CD4-positive, alpha-beta T cell treated with Interferon alpha-2 for 1 hour (primary cell): ENCODE measurements around the gene TEAD3.
A peak's percentile ranks its signal among the peaks of the same experiment; 100 is the strongest.

Source experiments
- DNase-seq, 2 donors: peaks; one replicate each; pipeline ENCODE4 v3.0.0-alpha.2; 2020 to 2022

TEAD3 gene

DNA sequence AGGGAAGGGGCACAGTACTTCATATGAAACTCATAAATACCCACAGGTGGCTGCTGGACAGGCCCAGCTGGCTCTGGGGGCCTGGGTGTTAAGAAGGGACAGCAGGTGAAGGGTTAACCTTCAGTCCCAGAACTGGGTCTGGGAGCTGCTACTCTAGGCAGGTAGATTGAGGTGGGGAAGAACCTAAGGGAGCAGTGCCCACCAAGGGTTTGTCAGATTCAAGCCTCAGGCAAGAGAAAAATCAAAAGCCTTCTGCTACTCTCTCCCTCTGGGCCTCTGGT, 23.1 kb downstream of the TEAD3 start:
- DNase-seq = no peak

DNA sequence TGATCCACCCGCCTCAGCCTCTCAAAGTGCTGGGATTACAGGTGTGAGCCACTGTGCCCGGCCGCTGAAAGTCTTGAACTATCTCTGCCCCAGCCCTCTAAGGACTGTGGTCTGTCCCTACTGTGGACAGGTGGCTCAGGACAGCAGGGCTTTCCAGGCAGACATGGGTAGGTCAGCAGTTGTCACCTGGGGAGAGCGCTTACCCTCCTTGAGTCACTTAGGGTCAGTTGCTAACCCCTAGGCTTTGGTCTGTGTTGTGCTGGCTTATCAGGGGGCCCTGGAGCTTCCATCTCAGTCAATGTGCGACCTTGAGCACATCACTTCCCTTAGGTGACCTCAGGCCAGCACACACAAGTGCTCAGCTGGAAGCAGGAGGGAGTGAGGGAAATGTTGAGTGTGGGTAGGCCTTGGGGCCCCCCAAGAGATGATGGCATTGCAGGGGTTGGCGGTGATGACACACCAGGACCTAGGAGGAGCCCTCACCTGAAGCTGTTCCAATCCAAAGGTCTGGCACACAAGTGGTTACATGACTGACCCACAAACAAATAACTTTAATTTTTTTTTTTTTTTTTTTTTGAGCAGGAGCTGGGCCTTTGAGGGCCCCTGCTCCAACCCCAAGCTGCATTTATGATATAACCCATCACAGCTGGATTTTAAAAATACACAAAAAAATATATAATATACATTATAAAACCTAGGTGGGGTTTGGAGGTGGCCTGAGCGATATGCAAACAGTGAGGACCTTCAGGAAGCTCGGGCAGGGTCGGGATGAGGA, 23.6 kb downstream of the TEAD3 start:
- DNase-seq = no peak

DNA sequence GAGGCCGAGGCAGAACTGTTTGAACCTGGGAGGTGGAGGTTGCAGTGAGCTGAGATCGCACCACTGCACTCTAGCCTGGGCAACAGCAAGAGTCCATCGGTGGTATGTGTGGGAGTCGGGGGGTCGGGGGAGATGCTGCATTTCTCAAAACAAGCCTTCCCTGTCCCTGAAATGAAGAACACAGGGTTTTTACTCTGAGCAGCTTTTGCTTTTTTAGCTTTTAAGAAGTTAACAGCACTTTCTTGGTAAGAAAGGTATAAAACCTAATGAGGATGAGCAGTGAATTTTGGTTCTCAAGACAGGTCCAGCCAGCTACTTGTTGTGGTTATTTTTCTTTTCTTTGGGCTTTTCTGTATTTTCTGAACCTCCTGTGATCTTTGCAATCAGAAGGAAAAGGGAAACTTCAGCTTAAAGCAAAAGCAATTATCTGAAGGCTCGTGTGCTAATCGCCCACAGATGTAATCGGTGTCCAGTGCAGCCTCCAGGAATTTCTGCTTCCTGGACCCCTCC, 25.0 kb downstream of the TEAD3 start:
- DNase-seq = no peak

DNA sequence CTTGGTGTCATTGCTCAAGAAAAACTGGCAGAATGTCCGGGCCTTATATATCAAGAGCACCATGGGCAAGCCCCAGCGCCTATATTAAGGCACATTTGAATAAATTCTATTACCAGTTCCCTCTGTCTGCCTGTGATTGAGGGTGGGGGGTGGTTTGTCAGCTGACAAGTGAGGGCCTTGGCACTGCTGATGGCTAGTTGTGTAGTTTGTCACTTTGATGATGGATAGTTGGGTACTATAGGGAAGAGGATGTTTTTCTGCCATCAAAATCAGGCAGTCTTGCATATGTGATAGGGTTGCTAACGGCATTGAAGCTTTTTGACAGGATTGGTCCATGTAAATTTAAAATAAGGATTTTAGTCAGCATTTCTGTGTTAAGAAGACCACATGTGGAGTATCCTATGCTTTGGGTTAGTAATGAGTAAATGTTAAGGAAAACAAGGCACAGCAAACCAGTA, 26.2 kb downstream of the TEAD3 start:
- DNase-seq = no peak

DNA sequence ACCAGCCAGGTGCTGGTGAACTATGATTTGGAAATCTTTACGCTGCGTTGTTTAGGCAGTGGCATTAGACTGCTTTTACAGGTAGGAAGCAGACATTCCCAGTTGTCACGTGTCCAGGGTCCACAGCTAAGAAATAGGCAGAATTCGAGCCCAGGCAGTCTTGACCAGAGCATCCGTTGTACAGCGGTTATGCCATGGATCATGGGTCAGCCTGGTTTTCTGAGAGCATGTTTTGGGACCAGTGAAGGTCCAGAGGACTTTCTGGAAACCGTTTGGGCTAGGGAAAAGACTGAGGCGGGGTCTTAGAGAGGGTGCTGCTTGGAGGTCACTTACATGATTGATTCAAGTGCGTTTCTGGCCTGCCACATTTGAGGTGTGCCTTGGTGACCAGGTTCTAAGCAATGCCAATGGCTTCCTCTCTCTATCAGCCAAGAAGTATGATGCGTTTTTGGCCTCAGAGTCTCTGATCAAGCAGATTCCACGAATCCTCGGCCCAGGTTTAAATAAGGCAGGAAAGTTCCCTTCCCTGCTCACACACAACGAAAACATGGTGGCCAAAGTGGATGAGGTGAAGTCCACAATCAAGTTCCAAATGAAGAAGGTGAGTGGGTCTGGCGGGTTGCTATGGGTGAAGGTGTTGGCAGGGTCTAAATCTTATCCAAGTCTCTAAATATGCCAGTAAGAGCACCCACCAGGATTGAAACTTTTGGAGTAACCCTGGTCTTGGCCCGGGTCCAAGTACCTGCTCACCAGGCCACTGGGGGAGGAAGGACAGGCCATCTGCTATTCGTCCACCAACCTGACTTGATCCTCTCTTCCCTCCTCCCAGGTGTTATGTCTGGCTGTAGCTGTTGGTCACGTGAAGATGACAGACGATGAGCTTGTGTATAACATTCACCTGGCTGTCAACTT, 26.9 kb downstream of the TEAD3 start:
- peak in 1 of 2 donors; percentile 31 for DNase-seq

DNA sequence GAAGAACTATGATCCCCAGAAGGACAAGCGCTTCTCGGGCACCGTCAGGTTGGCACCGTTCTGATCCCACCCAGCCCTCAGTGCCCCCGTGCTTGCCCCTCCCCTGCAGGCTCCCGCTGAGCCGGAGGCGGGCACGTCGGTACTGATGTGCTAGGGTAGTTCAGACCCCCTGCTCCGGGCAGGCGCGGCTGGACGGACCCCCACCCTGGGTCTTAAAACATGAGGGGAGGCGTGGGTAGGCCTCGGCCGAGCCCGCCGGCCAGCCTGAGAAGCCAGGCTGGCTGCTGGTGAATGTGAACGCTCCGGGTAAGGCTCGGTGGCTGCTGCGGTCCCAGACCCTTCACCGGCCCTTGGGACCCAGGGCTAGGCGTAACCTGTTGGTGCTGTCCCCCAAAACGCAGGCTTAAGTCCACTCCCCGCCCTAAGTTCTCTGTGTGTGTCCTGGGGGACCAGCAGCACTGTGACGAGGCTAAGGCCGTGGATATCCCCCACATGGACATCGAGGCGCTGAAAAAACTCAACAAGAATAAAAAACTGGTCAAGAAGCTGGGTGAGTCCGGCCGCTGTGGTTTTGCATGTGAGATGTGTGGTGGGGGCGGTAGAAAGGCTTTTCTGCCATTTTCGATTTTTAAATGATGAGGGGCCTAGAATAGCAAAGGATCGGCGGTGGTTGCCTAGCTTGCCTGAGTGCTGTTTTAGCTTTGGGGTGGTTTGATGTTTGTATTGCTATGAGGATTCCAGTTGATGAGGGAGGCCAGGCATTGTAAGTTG, 27.7 kb downstream of the TEAD3 start:
- DNase-seq = peak in 1 of 2 donors; percentile 27

DNA sequence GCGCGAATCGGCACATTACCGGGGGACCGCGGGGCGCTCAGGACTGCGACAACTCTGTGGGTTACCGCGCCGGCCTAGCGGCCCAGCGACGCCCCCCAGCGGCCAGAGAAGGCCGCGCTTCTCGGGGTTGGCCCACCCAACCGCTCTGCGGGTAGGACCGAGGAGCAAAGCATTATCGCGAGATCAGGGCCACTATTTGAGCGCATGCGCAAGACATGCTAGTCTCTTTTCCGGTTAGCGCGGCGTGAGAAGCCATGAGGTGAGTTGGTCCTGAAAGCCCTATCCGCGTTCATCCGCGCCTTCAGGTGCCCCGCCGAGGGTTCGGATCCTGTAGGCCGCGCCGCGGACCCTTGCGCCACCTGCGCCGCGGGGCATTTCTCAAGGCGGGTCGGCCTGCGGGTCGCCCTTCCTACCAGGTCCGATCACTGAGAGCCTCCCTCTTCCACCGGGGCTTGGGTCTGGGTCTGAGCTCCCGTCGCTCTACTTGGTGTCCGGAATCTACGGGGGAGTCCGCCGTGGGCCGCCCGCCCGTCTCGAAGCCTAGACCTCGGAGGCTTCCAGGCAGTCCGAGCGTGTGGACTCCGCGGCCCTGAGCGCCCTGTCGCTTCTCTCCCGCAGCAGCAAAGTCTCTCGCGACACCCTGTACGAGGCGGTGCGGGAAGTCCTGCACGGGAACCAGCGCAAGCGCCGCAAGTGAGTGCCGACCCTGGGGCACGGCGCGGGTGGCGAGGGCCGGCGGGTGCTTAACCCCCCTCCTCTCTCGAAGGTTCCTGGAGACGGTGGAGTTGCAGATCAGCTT, 28.5 kb downstream of the TEAD3 start, which contains the start of gene RPL10A:
Gene RPL10A (plus strand): TSS at position 221 of the 799 bp plus-strand sequence. CDS start 34 bp downstream, at position 255.
- peak; percentile 97 to 98 for DNase-seq

DNA sequence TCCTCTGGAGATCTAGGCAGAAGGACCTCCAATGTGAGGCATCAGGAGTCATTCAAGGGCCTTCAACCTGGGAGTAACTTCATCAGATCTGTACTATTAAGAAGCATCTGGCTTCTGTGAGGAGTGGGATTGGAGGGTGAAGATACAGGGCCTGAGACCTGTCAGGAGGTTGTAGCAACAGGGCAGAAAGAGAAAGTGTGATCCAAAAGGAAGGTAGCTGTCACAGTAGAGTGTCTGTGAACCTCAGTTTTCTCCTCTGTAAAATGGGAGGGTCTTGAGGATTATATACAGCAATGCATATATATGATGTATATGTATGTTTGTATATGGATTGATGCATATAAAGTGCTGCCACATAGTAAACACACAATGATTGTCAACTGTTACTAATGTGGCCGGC, 31.2 kb downstream of the TEAD3 start:
- no peak for DNase-seq

DNA sequence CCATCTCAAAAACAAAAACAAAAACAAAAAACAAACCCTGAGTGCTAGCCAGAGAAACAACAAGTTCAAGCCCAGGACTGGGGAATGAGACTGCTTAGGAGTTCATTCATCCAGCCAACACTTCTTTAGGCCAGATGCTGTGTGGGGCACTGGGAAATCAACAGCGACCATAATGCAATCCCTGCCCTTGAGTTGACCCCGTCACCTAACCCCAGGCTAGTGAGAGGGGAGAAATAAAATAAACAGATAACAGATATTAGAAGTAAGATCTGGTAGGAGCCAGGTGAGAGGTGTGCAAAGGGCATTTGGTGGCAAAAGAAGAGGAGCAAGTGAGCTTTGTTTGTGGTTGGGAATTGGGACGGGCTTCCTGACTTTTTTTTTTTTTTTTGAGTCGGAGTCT, 33.6 kb downstream of the TEAD3 start:
- no peak for DNase-seq

DNA sequence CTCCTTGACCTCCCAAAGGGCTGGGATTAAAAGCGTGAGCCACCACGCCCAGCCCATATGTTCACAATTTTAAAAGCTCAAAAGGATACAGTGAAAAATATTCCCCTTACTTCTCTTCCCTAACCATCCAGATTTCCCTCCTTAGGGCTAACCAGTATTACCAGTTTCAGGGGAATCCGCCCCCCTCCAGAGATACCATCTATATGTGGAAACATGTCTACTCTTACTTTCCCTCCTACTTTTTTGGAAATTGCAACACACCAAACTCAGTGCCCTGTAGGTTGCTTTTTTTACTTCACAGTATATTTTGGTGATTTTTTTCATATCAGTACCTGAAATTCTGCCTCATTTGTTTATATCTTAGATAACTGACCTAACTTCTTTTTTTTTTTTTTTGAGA, 35.6 kb downstream of the TEAD3 start:
- DNase-seq = no peak

DNA sequence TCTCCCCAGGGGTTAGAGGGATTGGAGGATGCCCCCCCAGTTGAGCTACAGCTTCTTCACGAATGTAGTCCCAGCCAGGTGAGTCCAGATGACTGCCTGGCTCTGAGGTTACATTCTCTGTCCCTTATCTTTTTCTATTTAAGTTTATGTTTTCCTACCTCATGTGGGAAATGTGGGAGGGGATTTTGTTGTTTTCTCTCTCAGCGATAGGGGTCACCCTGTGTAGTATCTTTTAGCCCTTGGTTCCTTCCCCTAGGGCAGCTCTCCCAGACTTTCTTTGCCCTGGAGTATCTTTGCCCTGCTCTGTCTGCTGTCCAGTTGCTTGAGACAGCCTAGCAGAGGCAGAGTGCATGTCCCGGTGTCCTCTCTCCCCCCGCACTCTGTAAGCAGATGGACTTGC, 39.0 kb downstream of the TEAD3 start:
- no peak for DNase-seq

DNA sequence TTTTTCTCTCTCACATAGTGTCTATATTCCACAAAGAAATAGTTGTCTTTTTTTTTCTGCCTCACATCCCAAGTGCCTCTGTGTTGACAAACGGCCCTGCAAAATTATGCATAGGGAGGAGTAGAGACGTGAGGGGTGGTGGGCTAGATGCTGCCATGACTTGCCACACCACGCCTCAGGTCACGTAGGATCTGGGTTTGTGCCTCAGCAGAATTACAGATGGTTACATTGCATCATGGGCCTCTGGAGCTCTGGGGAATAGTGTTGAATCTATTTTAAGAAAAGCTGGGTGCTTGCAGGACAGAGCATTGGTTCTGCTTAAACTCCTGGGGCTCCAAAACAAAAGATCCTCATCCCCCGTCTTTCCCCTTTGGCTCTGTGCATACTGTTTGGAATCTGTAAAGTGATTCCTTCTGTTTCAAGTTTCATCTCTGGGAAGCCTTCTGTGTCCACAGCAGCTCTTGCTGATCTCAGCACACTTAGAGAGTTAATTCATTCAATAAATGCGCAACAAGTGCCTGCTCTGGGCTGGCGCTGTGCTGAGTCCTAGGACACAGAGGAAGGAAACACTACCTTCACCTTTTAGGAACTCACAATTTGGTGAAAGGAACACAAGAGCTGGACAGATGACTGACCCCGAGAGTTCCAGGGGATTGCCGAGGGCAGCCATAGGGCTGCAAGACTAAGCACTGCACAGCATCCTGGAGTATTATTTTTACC, 42.3 kb downstream of the TEAD3 start:
- DNase-seq = no peak

DNA sequence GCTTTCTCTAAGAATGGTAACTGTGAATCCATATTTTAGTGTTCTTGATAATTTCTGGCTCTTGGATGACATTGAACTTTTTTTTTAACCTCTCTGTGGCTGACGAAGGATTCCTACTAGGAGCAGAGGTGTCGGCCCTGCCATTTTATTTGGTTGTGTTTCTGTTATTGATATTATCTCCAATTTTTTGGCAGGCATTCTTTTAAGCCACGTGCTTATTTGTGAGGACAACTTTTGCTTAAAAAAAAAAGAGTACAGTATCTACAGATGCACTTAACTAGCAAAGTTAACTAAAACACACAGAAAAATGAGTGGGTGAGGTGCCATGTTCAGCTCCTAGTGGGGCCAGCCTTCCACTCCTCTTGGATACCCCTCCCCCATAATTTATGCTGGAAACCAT, 43.6 kb downstream of the TEAD3 start:
- no peak for DNase-seq

DNA sequence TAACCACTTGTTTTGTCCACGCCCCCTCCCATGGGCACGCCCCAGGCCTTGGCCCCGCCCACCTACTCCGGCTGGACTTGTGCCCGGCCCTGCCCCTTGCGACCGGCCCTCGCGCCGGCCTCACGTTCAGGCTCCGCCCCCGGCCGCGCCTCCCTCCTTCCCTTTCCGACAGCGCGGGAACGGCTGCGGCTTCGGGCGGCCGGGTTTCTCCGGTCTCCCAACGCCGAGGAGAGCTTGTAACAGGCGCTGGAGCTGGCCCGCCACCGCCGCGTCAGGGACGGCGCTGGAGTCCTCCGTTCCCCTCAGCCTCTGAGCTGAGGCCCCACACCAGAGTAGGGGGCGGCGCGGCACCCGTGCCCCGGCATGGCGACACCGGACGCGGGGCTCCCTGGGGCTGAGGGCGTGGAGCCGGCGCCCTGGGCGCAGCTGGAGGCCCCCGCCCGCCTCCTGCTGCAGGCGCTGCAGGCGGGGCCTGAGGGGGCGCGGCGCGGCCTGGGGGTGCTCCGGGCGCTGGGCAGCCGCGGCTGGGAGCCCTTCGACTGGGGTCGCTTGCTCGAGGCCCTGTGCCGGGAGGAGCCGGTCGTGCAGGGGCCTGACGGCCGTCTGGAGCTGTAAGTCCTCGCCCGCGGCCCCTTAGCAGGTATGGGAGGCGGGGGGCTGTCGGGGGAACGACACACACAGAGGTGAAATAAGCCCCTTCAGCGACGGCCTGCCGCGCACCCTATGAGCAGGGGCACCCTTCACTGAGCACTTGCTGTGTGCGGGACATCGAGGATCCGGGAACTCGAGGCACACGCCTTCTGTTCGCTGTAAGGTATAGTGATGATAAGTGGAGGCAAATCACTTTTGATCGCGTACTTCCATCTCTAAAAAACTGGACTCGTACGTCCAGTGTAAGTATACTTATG, 44.4 kb downstream of the TEAD3 start, which contains the start of gene FANCE:
Gene FANCE (plus strand): TSS at position 156 of the 908 bp plus-strand sequence. CDS start 208 bp downstream, at position 364.
- peak; percentile 91 to 95 for DNase-seq

DNA sequence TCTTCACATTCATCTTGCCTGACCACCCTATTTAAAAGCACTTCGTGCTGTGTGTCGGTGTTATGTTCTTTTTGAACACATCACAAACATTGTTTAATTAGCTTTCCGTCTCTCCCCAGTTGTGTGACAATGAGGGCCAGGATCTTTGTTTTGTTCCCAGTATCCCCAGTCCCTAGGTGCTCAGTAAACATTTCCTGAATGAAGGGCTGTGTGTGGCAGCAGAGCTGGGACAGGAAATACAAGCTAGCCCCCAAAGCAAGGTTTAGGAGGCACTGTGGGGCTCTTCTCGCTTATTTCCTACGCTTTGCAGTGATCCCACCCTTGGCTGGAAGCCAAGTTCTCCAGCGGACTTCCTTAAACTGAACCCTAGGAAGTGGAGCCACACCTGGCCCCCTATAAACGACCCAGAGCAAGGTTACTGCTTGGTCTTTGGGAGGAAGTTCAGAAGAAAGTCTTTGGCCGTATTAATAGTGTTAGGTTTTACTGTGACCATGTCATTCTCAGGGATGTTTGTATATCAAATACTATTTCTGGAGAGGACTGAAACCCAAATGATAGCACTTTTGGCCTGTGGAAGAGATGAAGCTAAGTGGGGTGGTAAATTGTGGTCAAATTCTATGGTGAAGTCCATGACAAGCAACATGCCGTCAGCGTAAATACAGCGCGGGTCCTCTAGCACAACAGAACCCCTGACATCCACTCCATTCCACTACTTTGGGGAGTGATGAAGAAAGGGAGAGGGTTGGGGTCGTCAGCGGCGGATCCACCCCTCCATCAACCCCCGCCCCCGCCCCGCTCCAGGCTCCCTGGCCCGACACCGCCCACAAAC, 45.3 kb downstream of the TEAD3 start:
- DNase-seq = no peak

DNA sequence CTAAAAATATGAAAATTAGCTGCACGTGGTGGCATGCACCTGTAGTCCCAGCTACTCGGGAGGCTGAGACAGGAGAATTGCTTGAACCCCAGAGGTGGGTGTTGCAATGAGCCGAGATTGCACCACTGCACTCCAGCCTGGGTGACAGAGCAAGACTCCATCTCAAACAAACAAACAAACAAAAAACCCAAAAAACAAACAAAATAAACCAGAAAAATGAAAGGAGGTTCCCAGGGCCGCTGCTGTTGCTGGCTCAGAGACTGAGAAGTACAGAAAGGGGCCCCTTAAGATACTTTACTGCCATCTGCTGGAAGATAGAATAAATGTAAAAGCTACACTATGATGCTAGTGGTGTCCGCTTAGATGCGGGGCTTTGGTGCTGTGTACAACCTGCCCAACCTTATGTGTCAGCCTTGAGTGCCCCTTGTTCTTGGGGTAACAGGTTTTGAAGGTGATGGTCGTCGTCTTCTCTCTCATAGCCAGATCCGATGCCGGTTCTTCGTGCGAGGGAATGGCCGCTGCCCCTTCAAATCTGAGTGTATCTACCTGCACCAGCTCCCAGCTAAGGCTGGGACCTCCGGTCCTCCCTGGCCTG, 47.5 kb downstream of the TEAD3 start:
- DNase-seq = peak; percentile 38 to 84

DNA sequence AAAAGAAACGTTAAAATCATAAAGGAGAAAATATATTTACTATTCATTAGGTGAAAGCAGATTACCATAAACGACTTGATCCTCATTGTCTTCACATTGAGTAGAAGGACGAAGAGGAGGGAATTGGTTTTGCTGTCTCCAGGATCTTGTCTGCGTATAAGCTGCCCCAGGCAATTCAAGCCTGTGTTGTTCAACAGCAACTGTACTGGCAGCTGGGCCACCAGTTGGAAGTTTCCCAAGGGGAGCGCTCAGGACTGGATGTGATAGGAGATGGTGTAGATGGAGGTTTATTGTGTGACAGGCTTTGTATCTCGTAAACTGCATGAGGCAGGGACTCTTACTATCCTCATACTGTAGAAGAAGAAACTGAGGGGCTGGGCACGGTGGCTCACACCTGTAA, 48.7 kb downstream of the TEAD3 start:
- DNase-seq = no peak

DNA sequence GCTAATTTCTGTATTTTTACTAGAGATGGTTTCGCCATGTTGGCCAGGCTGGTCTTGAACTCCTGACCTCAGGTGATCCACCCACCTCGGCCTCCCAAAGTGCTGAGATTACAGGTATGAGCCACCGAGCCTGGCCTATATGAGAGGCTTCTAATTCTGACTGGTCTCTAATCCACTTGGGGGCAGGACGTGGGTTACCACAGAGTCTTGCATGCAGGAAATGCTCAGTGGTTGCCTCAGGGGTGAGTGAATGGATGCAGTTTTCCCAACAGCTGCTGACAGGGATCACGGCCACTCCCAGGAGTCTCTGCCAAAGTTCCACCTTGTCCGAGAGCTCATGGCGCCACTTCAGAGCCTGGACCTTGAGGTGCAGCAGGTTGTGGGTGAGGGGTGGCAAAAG, 51.2 kb downstream of the TEAD3 start:
- peak in 1 of 2 donors; percentile 12 for DNase-seq
